ENCODE data around the gene KIAA1191. TPM values are rescaled to one million over a fixed set of nuclear protein-coding genes. Genes with fewer than 3 reads are reported as not detected.

KIAA1191 gene
- total RNA-seq, 1 experiment from 2014 or later = 99.0 TPM

GRCh38 chr5:176320577-176320976 is 41.0 kb downstream of the KIAA1191 start:
- no peaks in the 10 kb centered on the region for H3K4me1 ChIP-seq (ENCODE audit: control insufficient read depth in 1 of 2, insufficient read depth in 2 of 2, low read length in 2 of 2)
- ChIA-PET CTCF (no interaction called here), RAD21 (ENCODE audit: low non-redundant PET in 1 of 2, low total read pairs in 2 of 2, uncharacterized antibody in 2 of 2, unreplicated experiment in 2 of 2) (no interaction called here), POLR2A (no interaction called here)
- no peak for ATAC-seq
- H3K27me3 ChIP-seq (ENCODE audit: insufficient read depth, low read length) = no peaks in the 10 kb centered on the region
- no peak for DNase-seq (ENCODE audit: low read depth, low spot score)
- intact Hi-C loops (cut with micrococcal nuclease) = no loop called here
- no peaks in the 10 kb centered on the region for H3K9me2 ChIP-seq (ENCODE audit: insufficient read depth)
- no peak overlapping the region for H2AFZ ChIP-seq (ENCODE audit: low read depth, low read length, poor library complexity, severe bottlenecking)
- H3K9ac ChIP-seq (ENCODE audit: low read length) = no peak overlapping the region
- no peak overlapping the region for H3K4me3 ChIP-seq (replicated peaks in 1 of 2; ENCODE audit: low read depth in 1 of 2, low read length in 2 of 2)
- no peak overlapping the region for H3K27ac ChIP-seq (ENCODE audit: low read depth, low read length)
- peaks cover 3 to 10% of the 10 kb centered on the region in 2 experiments; a peak in 1 of 4 replicates for H3K36me3 ChIP-seq (ENCODE audit: control insufficient read depth in 1 of 2, insufficient read depth in 2 of 2, low read length in 2 of 2)
- no TSS peak for BruUV-seq (replicated peaks)
- no peak for TF ChIP-seq ZBTB33 (IDR thresholded peaks at IDR 0.05; ENCODE audit: extremely low read depth, insufficient replicate concordance, low read length)
- no peak for TF ChIP-seq SIN3A (IDR thresholded peaks at IDR 0.05; ENCODE audit: low read depth)
- no peak for TF ChIP-seq ZFX (IDR thresholded peaks at IDR 0.05)
- H3K4me2 ChIP-seq (ENCODE audit: low read length) = no peak overlapping the region
- no peaks in the 10 kb centered on the region for H4K20me1 ChIP-seq (ENCODE audit: insufficient read depth)
- H3K79me2 ChIP-seq (ENCODE audit: insufficient read depth, low read length) = no peaks in the 10 kb centered on the region
- H3K9me3 ChIP-seq (ENCODE audit: control insufficient read depth in 1 of 2, insufficient read depth in 1 of 2, low read depth in 1 of 2, low read length in 2 of 2) = no peaks in the 10 kb centered on the region

DNA sequence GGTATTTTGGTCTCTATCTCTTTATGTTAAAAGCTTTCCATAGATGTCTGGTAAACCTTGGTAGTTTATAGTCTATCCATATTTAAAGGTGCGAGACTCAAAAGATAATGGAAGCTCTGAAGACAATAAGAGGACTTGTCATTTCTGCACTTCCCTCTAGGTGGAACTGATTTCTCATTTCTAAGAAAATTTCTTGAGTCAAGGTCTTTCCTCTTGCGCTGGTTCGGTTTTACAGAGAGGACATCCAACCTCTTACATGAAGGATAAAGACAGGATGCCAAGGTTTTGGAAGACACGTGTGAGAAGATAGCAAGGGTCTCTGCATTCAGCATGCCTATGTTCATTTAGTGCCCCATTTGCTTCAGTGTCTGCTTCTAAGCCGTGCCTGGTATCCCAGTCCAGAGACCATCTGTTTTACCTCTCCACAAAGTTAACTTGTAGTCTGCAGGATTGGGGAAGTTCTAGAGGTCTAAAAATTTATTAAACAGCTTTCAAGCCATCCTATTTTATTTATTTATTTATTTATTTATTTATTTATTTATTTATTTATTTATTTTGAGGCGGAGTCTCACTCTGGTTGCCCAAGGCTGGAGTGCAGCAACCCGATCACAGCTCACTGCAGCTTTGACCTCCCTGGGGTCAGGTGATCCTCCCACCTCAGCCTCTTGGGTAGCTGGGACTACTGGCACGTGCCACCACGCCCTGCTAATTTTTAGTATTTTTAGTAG is 41.6 kb downstream of the KIAA1191 start:
- no peaks in the 10 kb centered on the region for H3K9me2 ChIP-seq (ENCODE audit: insufficient read depth)
- no peaks in the 10 kb centered on the region for H3K27me3 ChIP-seq (ENCODE audit: insufficient read depth, low read length)
- no peak overlapping the region for H3K4me3 ChIP-seq (replicated peaks in 1 of 2; ENCODE audit: low read depth in 1 of 2, low read length in 2 of 2)
- BruUV-seq (replicated peaks) = no TSS peak
- H3K27ac ChIP-seq (ENCODE audit: low read depth, low read length) = no peak overlapping the region
- no peaks in the 10 kb centered on the region for H3K4me1 ChIP-seq (ENCODE audit: control insufficient read depth in 1 of 2, insufficient read depth in 2 of 2, low read length in 2 of 2)
- ATAC-seq = no peak
- H3K9ac ChIP-seq (ENCODE audit: low read length) = no peak overlapping the region
- no peaks in the 10 kb centered on the region for H4K20me1 ChIP-seq (ENCODE audit: insufficient read depth)
- peak; percentile 10 for DNase-seq (ENCODE audit: low read depth, low spot score)
- H3K79me2 ChIP-seq (ENCODE audit: insufficient read depth, low read length) = no peaks in the 10 kb centered on the region
- ChIA-PET POLR2A (no interaction called here), CTCF (interaction anchor here (1.1 kb wide), 1 partner anchor 41 kb away, joined by 3 read pairs; the partner anchor contains the start of gene KIAA1191), RAD21 (ENCODE audit: low non-redundant PET in 1 of 2, low total read pairs in 2 of 2, uncharacterized antibody in 2 of 2, unreplicated experiment in 2 of 2) (no interaction called here)
- intact Hi-C loops (cut with micrococcal nuclease) = no loop called here
- TF ChIP-seq CTCF (IDR thresholded peaks at IDR 0.05 in 2 of 3, conservative IDR thresholded peaks at IDR 0.05 in 1 of 3; ENCODE audit: borderline replicate concordance in 1 of 3, insufficient read depth in 1 of 3, low read depth in 2 of 3, low read length in 2 of 3) (peak in 2 of 3 experiments; percentile 18 to 49; a peak in 2 of 6 replicates), RAD21 (IDR thresholded peaks at IDR 0.05; ENCODE audit: low read depth) (peak; percentile 28; the same call in 1 of the 2 replicates)
- TF ChIP-seq, protein P1, sequence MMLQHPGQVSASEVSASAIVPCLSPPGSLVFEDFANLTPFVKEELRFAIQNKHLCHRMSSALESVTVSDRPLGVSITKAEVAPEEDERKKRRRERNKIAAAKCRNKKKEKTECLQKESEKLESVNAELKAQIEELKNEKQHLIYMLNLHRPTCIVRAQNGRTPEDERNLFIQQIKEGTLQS (IDR thresholded peaks at IDR 0.05) = no peak
- H3K4me2 ChIP-seq (ENCODE audit: low read length) = no peak overlapping the region
- H3K36me3 ChIP-seq (ENCODE audit: control insufficient read depth in 1 of 2, insufficient read depth in 2 of 2, low read length in 2 of 2) = peaks cover 2 to 11% of the 10 kb centered on the region in 2 experiments; a peak in 1 of 4 replicates
- no peak overlapping the region for H2AFZ ChIP-seq (ENCODE audit: low read depth, low read length, poor library complexity, severe bottlenecking)
- H3K9me3 ChIP-seq (ENCODE audit: control insufficient read depth in 1 of 2, insufficient read depth in 1 of 2, low read depth in 1 of 2, low read length in 2 of 2) = no peaks in the 10 kb centered on the region
